K562 (cell line): Measurements from ENCODE around the gene HTR4. TPM values are rescaled to one million over a fixed set of nuclear protein-coding genes. Genes with fewer than 3 reads are reported as not detected.

ENCODE experiments used
- ATAC-seq: fragments of 200-7000 bp; cut with Tn5 transposase; 3 replicates; pipeline ENCODE4 v1.9.1; 2020; ENCODE audit warnings: moderate library complexity
- BruUV-seq: library from RNA; stranded (reverse); fragments of 400-500 nt; replicated peaks from 2 replicates; lab custom pipeline; 2021; lab: Mats Ljungman, UMichigan
- CTCF ChIA-PET: fragments of 300-600 bp; formaldehyde crosslinking; extraction: SDS; loops from one replicate; lab custom pipeline; 2021; ENCODE audit warnings: low intra/inter-chr PET ratio; lab: Yijun Ruan, JAX
- POLR2A ChIA-PET: fragments of 300-600, 350-650 bp; sonication (Branson Sonifier 250); formaldehyde crosslinking; extraction: SDS; loops from one replicate; lab custom pipeline; 2021; ENCODE audit warnings: antibody characterized with exemption, inconsistent platforms; lab: Yijun Ruan, JAX
- DNase-seq, 4 experiments: peaks; one replicate each; pipeline versions ENCODE4 v3.0.0 to v3.0.0-alpha.2; 2011 to 2018; ENCODE audit warnings: low spot score in 3 of 4, mixed read lengths in 3 of 4; ENCODE audit errors: extremely low read depth in 1 of 4
- FAIRE-seq: peaks from 2 replicates; lab custom pipeline; 2011; peaks lifted over from hg19 to GRCh38; lab: Jason Lieb, UNC
- H2AFZ ChIP-seq: 2 replicates; pipeline ENCODE4 v1.6.0; 2011; ENCODE audit warnings: low read depth, low read length, control low read depth, inconsistent platforms
- H3K27ac ChIP-seq: fragments of 200-600 bp; 3 replicates; pipeline ENCODE4 v1.8.0; 2011; ENCODE audit warnings: low read depth, mild to moderate bottlenecking, control low read depth, inconsistent platforms, low read length, moderate library complexity, mixed read lengths; ENCODE audit errors: extremely low read depth
- H3K27me3 ChIP-seq, 2 experiments: fragments of 300-600 bp in 1 of 2; 2 replicates in 1 of 2; 3 replicates in 1 of 2; pipeline versions ENCODE4 v1.6.0 to v1.8.0; 2011; ENCODE audit warnings: inconsistent platforms in 2 of 2, low read length in 2 of 2, mild to moderate bottlenecking in 1 of 2, mixed read lengths in 1 of 2, moderate library complexity in 1 of 2; ENCODE audit not compliant: control insufficient read depth in 2 of 2, insufficient read depth in 2 of 2
- H3K36me3 ChIP-seq: fragments of 300-600 bp; 3 replicates; pipeline ENCODE4 v1.8.0; 2011; ENCODE audit warnings: mild to moderate bottlenecking, low read length, inconsistent platforms; ENCODE audit not compliant: control insufficient read depth, insufficient read depth
- H3K4me1 ChIP-seq, 2 experiments: fragments of 200-600 bp in 1 of 2; replicated peaks in 1 of 2; 2 replicates in 1 of 2; 3 replicates in 1 of 2; pipeline versions ENCODE4 v1.5.1 to v1.8.0; 2011; ENCODE audit warnings: inconsistent platforms in 2 of 2, low read length in 2 of 2, mild to moderate bottlenecking in 1 of 2, mixed read lengths in 1 of 2, moderate library complexity in 1 of 2; ENCODE audit not compliant: control insufficient read depth in 2 of 2, insufficient read depth in 2 of 2
- H3K4me2 ChIP-seq: 2 replicates; pipeline ENCODE4 v1.6.1; 2011; ENCODE audit warnings: low read length, control low read depth, inconsistent platforms, mixed read lengths; ENCODE audit not compliant: insufficient read depth
- H3K4me3 ChIP-seq: fragments of 200-600 bp; sonication (generic), shearing (Covaris generic); 2 replicates; pipeline ENCODE4 v1.5.1; 2016; ENCODE audit warnings: control low read depth, inconsistent platforms
- H3K79me2 ChIP-seq: fragments of 200-600 bp; 3 replicates; pipeline ENCODE4 v1.8.0; 2011; ENCODE audit warnings: low read length, inconsistent platforms; ENCODE audit not compliant: control insufficient read depth, insufficient read depth
- H3K9ac ChIP-seq, 2 experiments: 2 replicates each; pipeline versions ENCODE4 v1.6.0 to v1.6.1; 2011; ENCODE audit warnings: low read depth in 2 of 2, low read length in 2 of 2, control low read depth in 1 of 2, inconsistent platforms in 1 of 2, mild to moderate bottlenecking in 1 of 2, mixed read lengths in 1 of 2; ENCODE audit not compliant: insufficient read depth in 1 of 2
- H3K9me1 ChIP-seq: one replicate; pipeline ENCODE4 v1.6.0; 2011; ENCODE audit warnings: inconsistent platforms, mild to moderate bottlenecking, low read length, moderate library complexity; ENCODE audit not compliant: control insufficient read depth, insufficient read depth
- H3K9me3 ChIP-seq: replicated peaks from 2 replicates; pipeline ENCODE4 v1.5.1; 2011; ENCODE audit warnings: low read depth, low read length, inconsistent platforms; ENCODE audit not compliant: control insufficient read depth, insufficient read depth
- H4K20me1 ChIP-seq: replicated peaks from 2 replicates; pipeline ENCODE4 v1.6.1; 2011; ENCODE audit warnings: low read length, inconsistent platforms, mixed read lengths; ENCODE audit not compliant: control insufficient read depth, insufficient read depth
- ATF3 ChIP-seq, 2 experiments: fragments of 450-650 bp in 1 of 2; sonication (generic) in 1 of 2; formaldehyde crosslinking in 1 of 2; IDR thresholded peaks in 1 of 2; conservative IDR thresholded peaks in 1 of 2; 2 replicates each; pipeline versions ENCODE4 v1.6.1 to v1.8.1; 2016 to 2023; ENCODE audit warnings: mild to moderate bottlenecking in 2 of 2, moderate library complexity in 2 of 2, inconsistent platforms in 1 of 2, missing genetic modification reagents in 1 of 2
- CAMTA2 ChIP-seq: fragments of 250-450 bp; sonication (Bioruptor Pico); conservative IDR thresholded peaks from 2 replicates; pipeline ENCODE4 v1.5.1; 2022
- CEBPG ChIP-seq, 3 experiments: fragments of 200-800 bp in 1 of 3; sonication (Bioruptor generic) in 1 of 3; sonication (generic) in 1 of 3; formaldehyde crosslinking in 1 of 3; IDR thresholded peaks in 2 of 3; conservative IDR thresholded peaks in 1 of 3; 2 replicates each; pipeline versions ENCODE4 v1.6.1 to v1.8.0; 2016 to 2022; ENCODE audit warnings: missing compliant biosample characterization in 2 of 3, missing genetic modification characterization in 2 of 3, mild to moderate bottlenecking in 1 of 3, missing genetic modification reagents in 1 of 3
- CTBP1 ChIP-seq: fragments of 450-650 bp; IDR thresholded peaks from 2 replicates; pipeline ENCODE4 v1.6.1; 2016; ENCODE audit warnings: borderline replicate concordance
- DMBX1 ChIP-seq: fragments of 250-450 bp; sonication (Bioruptor Pico); IDR thresholded peaks from 2 replicates; pipeline ENCODE4 v1.8.0; 2022; ENCODE audit warnings: inconsistent platforms, mild to moderate bottlenecking, moderate library complexity, borderline replicate concordance
- GABPA ChIP-seq: fragments of 200-800 bp; sonication (Bioruptor generic); conservative IDR thresholded peaks from 2 replicates; pipeline ENCODE4 v1.6.1; 2016; ENCODE audit warnings: low read depth, missing genetic modification characterization, missing compliant biosample characterization
- GTF2B ChIP-seq: IDR thresholded peaks from 2 replicates; pipeline ENCODE4 v1.6.1; 2011; ENCODE audit not compliant: insufficient read length; ENCODE audit errors: extremely low read depth
- ILF3 ChIP-seq: fragments of 450-650 bp; IDR thresholded peaks from 2 replicates; pipeline ENCODE4 v1.6.1; 2018; ENCODE audit warnings: antibody characterized with exemption, mild to moderate bottlenecking, moderate library complexity, borderline replicate concordance
- IRF1 ChIP-seq: sonication (generic); formaldehyde crosslinking; IDR thresholded peaks from 2 replicates; pipeline ENCODE4 v1.8.0; 2022; ENCODE audit warnings: missing genetic modification reagents, mild to moderate bottlenecking, borderline replicate concordance
- PML ChIP-seq: IDR thresholded peaks from 2 replicates; pipeline ENCODE4 v1.6.1; 2012; ENCODE audit warnings: low read length, inconsistent platforms
- POLR2H ChIP-seq: IDR thresholded peaks from 2 replicates; pipeline ENCODE4 v1.6.1; 2016; ENCODE audit warnings: missing genetic modification characterization, low read depth, mild to moderate bottlenecking, control low read depth, missing compliant biosample characterization, moderate library complexity
- PTRF ChIP-seq: fragments of 450-650 bp; IDR thresholded peaks from 2 replicates; pipeline ENCODE4 v1.6.1; 2016; ENCODE audit warnings: mild to moderate bottlenecking, missing genetic modification characterization, missing compliant biosample characterization
- SMAD3 ChIP-seq: fragments of 450-650 bp; formaldehyde crosslinking; conservative IDR thresholded peaks from 2 replicates; pipeline ENCODE4 v1.4.0; 2020; ENCODE audit warnings: mild to moderate bottlenecking
- TEAD4 ChIP-seq, 2 experiments: sonication (generic) in 1 of 2; formaldehyde crosslinking in 1 of 2; IDR thresholded peaks; 2 replicates each; pipeline versions ENCODE4 v1.6.1 to v1.8.0; 2012 to 2022; ENCODE audit warnings: borderline replicate concordance in 1 of 2, inconsistent platforms in 1 of 2, low read length in 1 of 2, mild to moderate bottlenecking in 1 of 2, missing genetic modification reagents in 1 of 2
- ZBTB1 ChIP-seq: sonication (generic); formaldehyde crosslinking; IDR thresholded peaks from 2 replicates; pipeline ENCODE4 v1.8.1; 2023; ENCODE audit warnings: missing genetic modification reagents, low read depth, mild to moderate bottlenecking, borderline replicate concordance
- ZBTB17 ChIP-seq: fragments of 450-650 bp; formaldehyde crosslinking; IDR thresholded peaks from 2 replicates; pipeline ENCODE4 v1.4.0; 2020; ENCODE audit warnings: mild to moderate bottlenecking
- ZNF175 ChIP-seq: fragments of 200-800 bp; sonication (Bioruptor generic); IDR thresholded peaks from 2 replicates; pipeline ENCODE4 v1.6.1; 2016; ENCODE audit warnings: low read depth, mild to moderate bottlenecking, missing genetic modification characterization, missing compliant biosample characterization
- ZNF347 ChIP-seq: fragments of 450-650 bp; formaldehyde crosslinking; IDR thresholded peaks from 2 replicates; pipeline ENCODE4 v1.4.0; 2020; ENCODE audit warnings: low read depth, mild to moderate bottlenecking, moderate library complexity
- WGBS: fragments of 100-300 bp; shearing (Covaris generic); methylation state at CpG from one replicate; pipeline ENCODE4 v1.1.6; 2016; ENCODE audit warnings: low coverage, mixed read lengths; ENCODE audit not compliant: insufficient coverage; ENCODE audit errors: missing lambda C conversion rate; 5-methylcytosine and 5-hydroxymethylcytosine counted together
- in situ Hi-C: fragments of 300-500 bp; cut with MboI; formaldehyde crosslinking; loops from 4 replicates; pipeline ENCODE4 v1.15.0; 2018; ENCODE audit warnings: inconsistent platforms, mixed read lengths
- intact Hi-C: fragments of 100-400 bp; cut with micrococcal nuclease; formaldehyde crosslinking; loops from 2 replicates; pipeline ENCODE4 v1.14.2; 2022
- polyA plus RNA-seq, 8 experiments: library from polyadenylated mRNA; depleted of rRNA in 4 of 8; stranded (reverse) in 5 of 8; unstranded in 3 of 8; fragments of >200 nt; fragmentation: Nextera tagmentation in 2 of 8; fragmentation: Illumina TruSeq in 1 of 8; extraction: Ambion mirVana in 2 of 8; extraction: Trizol in 1 of 8; gene quantifications; 2 replicates each; pipeline versions ENCODE4 v1.2.1 to v1.2.3, GENCODE V29; 2011 to 2014; ENCODE audit warnings: inconsistent platforms in 1 of 8, missing spikeins in 1 of 8
- total RNA-seq, 7 experiments: library from RNA; depleted of rRNA in 6 of 7; stranded (reverse); fragments of >200 nt in 6 of 7; fragmentation: Illumina TruSeq in 2 of 7; extraction: Trizol in 2 of 7; gene quantifications; 2 replicates each; pipeline versions ENCODE4 v1.2.1 to v1.2.3, GENCODE V29; 2011 to 2021; ENCODE audit warnings: low replicate concordance in 1 of 7

Gene HTR4
- total and polyA plus RNA-seq, 9 of the 15 experiments (the other 6 are each of a cell fraction or from before 2014, with no cell fraction given), result 0.13 TPM; not detected in 8

- TF ChIP-seq ATF3 (IDR thresholded peaks at IDR 0.05) (peak; percentile 72), ATF3 (CRISPR knock-in tag; conservative IDR thresholded peaks at IDR 0.05) (no peak), TEAD4 (IDR thresholded peaks at IDR 0.05; ENCODE audit: low read length) (peak; percentile 25; the same call in 1 of the 2 replicates), TEAD4 (CRISPR knock-in tag; IDR thresholded peaks at IDR 0.05; ENCODE audit: borderline replicate concordance) (no peak), GABPA (tag) (peak; percentile 13; the same call in 1 of the 2 replicates), CEBPG (CRISPR knock-in tag; IDR thresholded peaks at IDR 0.05) (peak; percentile 53; the same call in 1 of the 2 replicates), CEBPG (tag; conservative IDR thresholded peaks at IDR 0.05 in 1 of 2, IDR thresholded peaks at IDR 0.05 in 1 of 2) (peak; percentile 63 to 97; a peak in 3 of 4 replicates)
These were observed 217.1 kb downstream of the HTR4 start (continued) for GRCh38 chr5:148437249-148437648.

- BruUV-seq, result no TSS peak
- Histone ChIP-seq H3K4me2 (no peak overlapping the region), H3K9me3 (no peaks in the 10 kb centered on the region), H3K4me1 (no peaks in the 10 kb centered on the region), H3K27ac (no peak overlapping the region), H3K27me3 (no peaks in the 10 kb centered on the region), H3K9ac (no peak overlapping the region), H3K4me3 (no peak overlapping the region), H3K36me3 (peaks cover 41% of the 10 kb centered on the region; the same call in 2 of the 3 replicates), H2AFZ (no peak overlapping the region), H3K9me1 (no peaks in the 10 kb centered on the region), H4K20me1 (no peaks in the 10 kb centered on the region), H3K79me2 (no peaks in the 10 kb centered on the region)
- FAIRE-seq (no peak), DNase-seq (no peak), ATAC-seq (no peak)
- in situ Hi-C loops (loop anchor here (5.0 to 25.0 kb wide), 3 partner anchors 34 to 826 kb away; partner anchors contain the start of gene AFAP1L1), intact Hi-C loops (no loop called here)
- 92% methylated on average over 3 of the region's 3 CpGs for WGBS
- ChIA-PET CTCF (no interaction called here), POLR2A (no interaction called here)
- TF ChIP-seq CTBP1, result no peak
- no peak for TF ChIP-seq CAMTA2 (CRISPR knock-in tag)
- TF ChIP-seq IRF1 (CRISPR knock-in tag), result no peak
- TF ChIP-seq ZBTB1 (CRISPR knock-in tag), result no peak
- TF ChIP-seq PTRF (tag), result no peak
- TF ChIP-seq POLR2H, result no peak
- TF ChIP-seq ILF3, result no peak
- no peak for TF ChIP-seq PML
- no peak for TF ChIP-seq ZBTB17
- no peak for TF ChIP-seq GTF2B
- TF ChIP-seq ZNF347 (CRISPR knock-in tag), result no peak
- no peak for TF ChIP-seq DMBX1 (CRISPR knock-in tag)
- no peak for TF ChIP-seq SMAD3
- no peak for TF ChIP-seq ZNF175 (CRISPR knock-in tag)
These were observed 218.3 kb downstream of the HTR4 start for GRCh38 chr5:148436029-148436428.
